PC-9 (cell line): ENCODE data around the gene INSYN2B. TPM values are rescaled to one million over a fixed set of nuclear protein-coding genes. Genes with fewer than 3 reads are reported as not detected.

Source experiments
- BruUV-seq: library from RNA; stranded (reverse); fragments of 400-500 nt; replicated peaks from 2 replicates; lab custom pipeline; 2021; lab: Mats Ljungman, UMichigan
- CTCF ChIA-PET: fragments of 300-600 bp; sonication (Branson Sonifier 250); formaldehyde crosslinking; loops from one replicate; lab custom pipeline; 2022; ENCODE audit warnings: antibody characterized with exemption; lab: Charles Lee
- POLR2A ChIA-PET: fragments of 300-600 bp; sonication (Branson Sonifier 250); formaldehyde crosslinking; loops from one replicate; lab custom pipeline; 2022; ENCODE audit warnings: antibody characterized with exemption; ENCODE audit not compliant: unreplicated experiment; lab: Charles Lee
- DNase-seq, 2 experiments: peaks; one replicate each; pipeline versions ENCODE4 v3.0.0 to v3.0.0-alpha.2; 2015 to 2022; ENCODE audit warnings: mixed read lengths in 1 of 2
- H2AFZ ChIP-seq: fragments of 200-600 bp; sonication (generic); 2 replicates; pipeline ENCODE4 v1.8.1; 2017; ENCODE audit warnings: antibody characterized with exemption
- H3F3A ChIP-seq: fragments of 200-600 bp; sonication (generic); 2 replicates; pipeline ENCODE4 v1.8.1; 2017; ENCODE audit warnings: antibody characterized with exemption, mild to moderate bottlenecking, low read depth; ENCODE audit not compliant: insufficient read depth
- H3K27ac ChIP-seq: fragments of 200-600 bp; sonication (generic); 2 replicates; pipeline ENCODE4 v1.6.1; 2016; ENCODE audit warnings: mixed run types
- H3K27me3 ChIP-seq: fragments of 200-600 bp; sonication (generic); 2 replicates; pipeline ENCODE4 v1.6.1; 2016; ENCODE audit warnings: low read depth, mixed run types; ENCODE audit not compliant: insufficient read depth
- H3K36me3 ChIP-seq: fragments of 200-600 bp; sonication (generic); 2 replicates; pipeline ENCODE4 v1.6.1; 2016; ENCODE audit warnings: low read depth, mixed run types
- H3K4me1 ChIP-seq: fragments of 200-600 bp; sonication (generic); replicated peaks from 2 replicates; pipeline ENCODE4 v1.6.1; 2016; ENCODE audit warnings: mixed run types; ENCODE audit not compliant: insufficient read depth
- H3K4me2 ChIP-seq: fragments of 200-600 bp; sonication (generic); 2 replicates; pipeline ENCODE4 v1.6.1; 2017; ENCODE audit warnings: mixed run types
- H3K4me3 ChIP-seq: fragments of 200-600 bp; sonication (generic); 2 replicates; pipeline ENCODE4 v1.6.1; 2016; ENCODE audit warnings: mixed run types
- H3K79me2 ChIP-seq: fragments of 200-600 bp; sonication (generic); 2 replicates; pipeline ENCODE4 v1.6.1; 2017; ENCODE audit warnings: low read depth, mixed run types
- H3K9me2 ChIP-seq: fragments of 200-600 bp; sonication (generic); 2 replicates; pipeline ENCODE4 v1.8.1; 2017; ENCODE audit warnings: mild to moderate bottlenecking; ENCODE audit not compliant: insufficient read depth
- H3K9me3 ChIP-seq: fragments of 200-600 bp; sonication (generic); 2 replicates; pipeline ENCODE4 v1.8.1; 2016; ENCODE audit warnings: low read depth; ENCODE audit not compliant: insufficient read depth
- H4K20me1 ChIP-seq: fragments of 200-600 bp; sonication (generic); 2 replicates; pipeline ENCODE4 v1.8.1; 2017; ENCODE audit not compliant: insufficient read depth
- EZH2 ChIP-seq: fragments of 200-600 bp; sonication (generic); IDR thresholded peaks from 2 replicates; pipeline ENCODE4 v1.8.0; 2017; ENCODE audit warnings: antibody characterized with exemption, low read depth
- intact Hi-C: fragments of 100-400 bp; cut with micrococcal nuclease; formaldehyde crosslinking; loops from one replicate; pipeline ENCODE4 v1.10.0; 2022; ENCODE audit not compliant: unreplicated experiment
- total RNA-seq: library from RNA; stranded (reverse); gene quantifications from 2 replicates; pipeline ENCODE4 v1.2.3, GENCODE V29; 2021
- TF ChIP-seq, protein P1 (sequence below): fragments of 200-600 bp; sonication (generic); conservative IDR thresholded peaks from 2 replicates; pipeline ENCODE4 v1.6.1; 2017; ENCODE audit warnings: mixed run types, antibody characterized with exemption, mild to moderate bottlenecking, moderate library complexity

The INSYN2B gene
- total RNA-seq, 1 experiment from 2014 or later = not detected

DNA sequence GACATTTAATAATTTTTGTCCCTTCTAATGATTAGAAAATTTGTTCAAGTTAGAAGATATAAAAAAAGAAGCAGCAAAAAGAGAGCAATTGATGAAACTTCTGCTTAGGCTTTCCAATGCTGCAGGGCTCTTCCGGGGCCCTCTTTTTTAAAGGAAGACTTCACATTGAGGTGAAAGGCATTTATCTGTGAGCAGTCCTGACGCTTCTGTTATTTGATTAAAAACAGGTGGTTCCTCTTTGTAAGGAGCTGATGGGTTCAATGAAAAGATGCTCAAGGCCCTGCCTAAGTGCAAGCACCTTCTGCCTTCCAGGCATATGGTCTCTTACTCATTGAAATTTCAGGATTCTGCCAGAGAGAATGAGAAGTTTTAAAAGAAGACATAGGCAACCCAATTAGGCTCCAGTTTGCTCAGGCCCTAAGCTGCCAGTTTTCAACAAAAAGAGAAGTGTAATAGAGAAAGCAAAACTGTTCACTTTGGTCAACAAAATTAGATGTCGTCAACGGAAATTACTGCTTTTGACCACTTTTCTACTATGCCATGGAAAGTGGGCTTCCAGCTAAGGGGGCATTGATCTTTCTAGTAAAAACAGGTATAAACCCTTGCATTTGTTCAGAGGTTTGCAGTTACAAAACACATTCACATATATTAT lies 100.2 kb downstream of the INSYN2B start:
- H3K4me3 ChIP-seq = no peak overlapping the region
- H3K36me3 ChIP-seq = no peaks in the 10 kb centered on the region
- intact Hi-C loops = no loop called here
- no peaks in the 10 kb centered on the region for H3K4me1 ChIP-seq
- no peak overlapping the region for H3K4me2 ChIP-seq
- POLR2A ChIA-PET = no interaction called here
- no TSS peak for BruUV-seq
- DNase-seq = no peak
- H3K79me2 ChIP-seq = no peaks in the 10 kb centered on the region
- H3K27ac ChIP-seq = no peak overlapping the region
- no peaks in the 10 kb centered on the region for H3K9me3 ChIP-seq
- no peaks in the 10 kb centered on the region for H4K20me1 ChIP-seq
- TF ChIP-seq, protein P1, sequence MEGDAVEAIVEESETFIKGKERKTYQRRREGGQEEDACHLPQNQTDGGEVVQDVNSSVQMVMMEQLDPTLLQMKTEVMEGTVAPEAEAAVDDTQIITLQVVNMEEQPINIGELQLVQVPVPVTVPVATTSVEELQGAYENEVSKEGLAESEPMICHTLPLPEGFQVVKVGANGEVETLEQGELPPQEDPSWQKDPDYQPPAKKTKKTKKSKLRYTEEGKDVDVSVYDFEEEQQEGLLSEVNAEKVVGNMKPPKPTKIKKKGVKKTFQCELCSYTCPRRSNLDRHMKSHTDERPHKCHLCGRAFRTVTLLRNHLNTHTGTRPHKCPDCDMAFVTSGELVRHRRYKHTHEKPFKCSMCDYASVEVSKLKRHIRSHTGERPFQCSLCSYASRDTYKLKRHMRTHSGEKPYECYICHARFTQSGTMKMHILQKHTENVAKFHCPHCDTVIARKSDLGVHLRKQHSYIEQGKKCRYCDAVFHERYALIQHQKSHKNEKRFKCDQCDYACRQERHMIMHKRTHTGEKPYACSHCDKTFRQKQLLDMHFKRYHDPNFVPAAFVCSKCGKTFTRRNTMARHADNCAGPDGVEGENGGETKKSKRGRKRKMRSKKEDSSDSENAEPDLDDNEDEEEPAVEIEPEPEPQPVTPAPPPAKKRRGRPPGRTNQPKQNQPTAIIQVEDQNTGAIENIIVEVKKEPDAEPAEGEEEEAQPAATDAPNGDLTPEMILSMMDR = no peak
- TF ChIP-seq EZH2 = no peak
- H3K27me3 ChIP-seq = no peaks in the 10 kb centered on the region
- no peak overlapping the region for H2AFZ ChIP-seq
- CTCF ChIA-PET = no interaction called here
- H3F3A ChIP-seq = no peaks in the 10 kb centered on the region
- no peaks in the 10 kb centered on the region for H3K9me2 ChIP-seq

GRCh38 chr5:169876386-169876785 lies 103.9 kb downstream of the INSYN2B start:
- no TSS peak for BruUV-seq
- Histone ChIP-seq H3K4me2 (no peak overlapping the region), H3K4me3 (no peak overlapping the region), H3F3A (no peaks in the 10 kb centered on the region), H3K4me1 (no peaks in the 10 kb centered on the region), H3K9me2 (no peaks in the 10 kb centered on the region), H3K9me3 (no peaks in the 10 kb centered on the region), H3K79me2 (no peaks in the 10 kb centered on the region), H3K27me3 (no peaks in the 10 kb centered on the region), H4K20me1 (no peaks in the 10 kb centered on the region), H3K36me3 (no peaks in the 10 kb centered on the region), H2AFZ (no peak overlapping the region), H3K27ac (no peak overlapping the region)
- intact Hi-C loops = no loop called here
- DNase-seq = no peak
- ChIA-PET POLR2A (no interaction called here), CTCF (no interaction called here)
- TF ChIP-seq EZH2 = no peak
- TF ChIP-seq, protein P1 = no peak

GRCh38 chr5:169875731-169876130 lies 104.6 kb downstream of the INSYN2B start:
- BruUV-seq = no TSS peak

More at GRCh38 chr5:169875731-169876130, 104.6 kb downstream of the INSYN2B start:
- no peaks in the 10 kb centered on the region for H3F3A ChIP-seq
- ChIA-PET POLR2A (no interaction called here), CTCF (no interaction called here)
- no peaks in the 10 kb centered on the region for H3K27me3 ChIP-seq
- no peak overlapping the region for H3K27ac ChIP-seq
- H3K4me3 ChIP-seq = no peak overlapping the region
- no peak overlapping the region for H2AFZ ChIP-seq
- no peaks in the 10 kb centered on the region for H3K9me2 ChIP-seq
- intact Hi-C loops = no loop called here
- TF ChIP-seq, protein P1 = no peak
- TF ChIP-seq EZH2 = no peak
- no peaks in the 10 kb centered on the region for H3K79me2 ChIP-seq
- no peak overlapping the region for H3K4me2 ChIP-seq
- H4K20me1 ChIP-seq = no peaks in the 10 kb centered on the region
- H3K4me1 ChIP-seq = no peaks in the 10 kb centered on the region
- H3K36me3 ChIP-seq = no peaks in the 10 kb centered on the region
- DNase-seq = no peak
- no peaks in the 10 kb centered on the region for H3K9me3 ChIP-seq
